ENCODE results near the gene CADPS2. TPM values are rescaled to one million over a fixed set of nuclear protein-coding genes. Genes with fewer than 3 reads are reported as not detected.

The CADPS2 gene
- total and polyA plus RNA-seq, 7 experiments from 2014 or later, result not detected

DNA sequence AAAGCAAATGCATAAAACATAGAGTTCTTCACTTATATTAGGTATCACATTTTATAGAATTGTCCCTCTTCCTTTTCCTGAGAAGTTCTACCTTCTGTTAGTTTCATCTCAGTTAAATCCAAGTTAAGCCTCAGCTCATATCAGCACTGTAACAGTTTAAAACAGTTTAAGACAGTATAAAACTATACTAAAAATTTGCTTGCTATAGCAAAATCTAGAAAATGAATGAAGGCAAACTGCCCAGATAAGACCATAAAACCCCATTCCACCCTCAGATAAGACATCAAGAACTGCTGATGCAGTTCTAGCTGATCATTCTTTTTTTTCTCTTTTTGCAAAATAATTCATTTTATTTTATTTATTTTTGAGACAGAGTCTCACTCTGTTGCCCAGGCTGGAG, 364.5 kb downstream of the CADPS2 start:
- H3K4me1 Mint-ChIP-seq, result no peaks in the 10 kb centered on the region
- Histone ChIP-seq H3K4me1 (ENCODE audit: control insufficient read depth in 2 of 2, insufficient read depth in 2 of 2, low read length in 2 of 2) (no peaks in the 10 kb centered on the region), H3K27me3 (ENCODE audit: control insufficient read depth in 2 of 2, insufficient read depth in 2 of 2, low read length in 2 of 2) (no peaks in the 10 kb centered on the region), H3K4me3 (ENCODE audit: low read length) (no peak overlapping the region), H3K27ac (ENCODE audit: low read depth, low read length) (no peak overlapping the region), H3K9me3 (ENCODE audit: control insufficient read depth in 2 of 3, low read length in 3 of 3) (no peaks in the 10 kb centered on the region), H3K36me3 (ENCODE audit: control insufficient read depth in 2 of 3, insufficient read depth in 3 of 3, low read length in 3 of 3) (no peaks in the 10 kb centered on the region)
- intact Hi-C loops (cut with micrococcal nuclease), result no loop called here
- H3K27ac Mint-ChIP-seq, result no peak overlapping the region
- H3K36me3 Mint-ChIP-seq, result no peaks in the 10 kb centered on the region
- ChIA-PET CTCF (no interaction called here), POLR2A (no interaction called here)
- H3K4me3 Mint-ChIP-seq, result no peak overlapping the region
- peaks cover 0 to 4% (median 0%) of the 10 kb centered on the region in 11 donors for H3K9me3 Mint-ChIP-seq
- H3K27me3 Mint-ChIP-seq, result peaks cover 0 to 4% (median 0%) of the 10 kb centered on the region in 5 donors
- DNase-seq (no peak), ATAC-seq (no peak)

DNA sequence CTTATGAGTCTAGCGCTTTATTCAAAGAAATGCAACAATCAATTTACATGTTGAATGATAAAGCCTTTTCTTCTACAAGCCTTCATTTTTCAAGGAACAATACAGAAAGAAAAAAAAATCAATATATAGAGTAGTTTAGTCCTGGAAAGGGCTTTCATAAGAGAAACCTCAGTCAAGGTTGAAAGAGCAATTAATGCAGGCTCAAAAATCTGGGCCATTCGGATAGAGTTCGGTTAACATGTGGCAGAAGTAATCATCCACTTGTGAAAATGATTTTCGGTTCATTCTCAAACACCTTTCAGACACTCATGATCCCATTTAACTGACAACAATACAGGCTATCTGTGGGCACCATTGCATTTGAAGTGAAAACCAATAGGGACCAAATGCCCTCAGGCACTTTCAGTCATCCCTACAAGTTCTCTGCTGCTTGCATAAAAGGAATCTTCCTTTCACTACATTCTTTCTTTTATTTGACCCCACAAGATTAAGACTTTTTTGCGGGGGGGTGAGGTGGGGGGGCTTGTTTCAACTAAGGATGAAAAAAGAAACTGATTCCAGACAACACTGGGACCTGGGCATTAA, 365.2 kb downstream of the CADPS2 start:
- H3K4me1 ChIP-seq (ENCODE audit: control insufficient read depth in 2 of 2, insufficient read depth in 2 of 2, low read length in 2 of 2), result no peaks in the 10 kb centered on the region
- Mint-ChIP-seq H3K27me3 (no peaks in the 10 kb centered on the region), H3K9me3 (peaks cover 0 to 5% (median 0%) of the 10 kb centered on the region in 11 donors), H3K27ac (no peak overlapping the region), H3K4me1 (no peaks in the 10 kb centered on the region), H3K4me3 (no peak overlapping the region), H3K36me3 (no peaks in the 10 kb centered on the region)
- CTCF ChIA-PET, result no interaction called here
- ATAC-seq, result no peak
- H3K27ac ChIP-seq (ENCODE audit: low read depth, low read length), result no peak overlapping the region
- POLR2A ChIA-PET, result no interaction called here
- no peak for DNase-seq
- H3K36me3 ChIP-seq (ENCODE audit: control insufficient read depth in 2 of 3, insufficient read depth in 3 of 3, low read length in 3 of 3), result no peaks in the 10 kb centered on the region
- H3K4me3 ChIP-seq (ENCODE audit: low read length), result no peak overlapping the region
- H3K9me3 ChIP-seq (ENCODE audit: control insufficient read depth in 2 of 3, low read length in 3 of 3), result no peaks in the 10 kb centered on the region
- no peaks in the 10 kb centered on the region for H3K27me3 ChIP-seq (ENCODE audit: control insufficient read depth in 2 of 2, insufficient read depth in 2 of 2, low read length in 2 of 2)
- intact Hi-C loops (cut with micrococcal nuclease), result no loop called here

DNA sequence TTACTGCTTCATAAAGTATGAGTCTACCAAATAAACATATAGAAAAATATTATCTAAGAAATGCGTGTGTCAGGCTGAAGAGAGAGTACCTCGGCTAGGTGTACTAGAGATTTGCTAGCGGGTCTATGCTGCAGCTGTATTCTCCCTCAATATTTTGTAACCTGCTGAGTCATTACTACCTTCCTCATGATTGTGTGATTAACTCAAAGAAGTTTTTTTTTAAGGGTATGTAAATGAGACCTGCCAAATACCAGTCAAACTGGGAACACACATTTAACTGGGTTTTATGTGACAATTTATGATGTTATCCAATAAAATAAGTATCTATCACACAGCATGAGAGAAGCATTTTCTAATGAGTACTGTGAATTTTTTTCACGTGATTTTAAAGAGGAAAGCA, 367.8 kb downstream of the CADPS2 start:
- intact Hi-C loops (cut with micrococcal nuclease), result no loop called here
- Histone ChIP-seq H3K27ac (ENCODE audit: low read depth, low read length) (no peak overlapping the region), H3K4me1 (ENCODE audit: control insufficient read depth in 2 of 2, insufficient read depth in 2 of 2, low read length in 2 of 2) (no peaks in the 10 kb centered on the region), H3K4me3 (ENCODE audit: low read length) (no peak overlapping the region), H3K9me3 (ENCODE audit: control insufficient read depth in 2 of 3, low read length in 3 of 3) (no peaks in the 10 kb centered on the region), H3K27me3 (ENCODE audit: control insufficient read depth in 2 of 2, insufficient read depth in 2 of 2, low read length in 2 of 2) (no peaks in the 10 kb centered on the region), H3K36me3 (ENCODE audit: control insufficient read depth in 2 of 3, insufficient read depth in 3 of 3, low read length in 3 of 3) (no peaks in the 10 kb centered on the region)
- Mint-ChIP-seq H3K4me3 (no peak overlapping the region), H3K4me1 (no peaks in the 10 kb centered on the region), H3K36me3 (no peaks in the 10 kb centered on the region), H3K27ac (no peak overlapping the region), H3K9me3 (peaks cover 0 to 9% (median 1%) of the 10 kb centered on the region in 11 donors), H3K27me3 (no peaks in the 10 kb centered on the region)
- ATAC-seq, result no peak
- ChIA-PET POLR2A (no interaction called here), CTCF (no interaction called here)
- DNase-seq, result no peak

DNA sequence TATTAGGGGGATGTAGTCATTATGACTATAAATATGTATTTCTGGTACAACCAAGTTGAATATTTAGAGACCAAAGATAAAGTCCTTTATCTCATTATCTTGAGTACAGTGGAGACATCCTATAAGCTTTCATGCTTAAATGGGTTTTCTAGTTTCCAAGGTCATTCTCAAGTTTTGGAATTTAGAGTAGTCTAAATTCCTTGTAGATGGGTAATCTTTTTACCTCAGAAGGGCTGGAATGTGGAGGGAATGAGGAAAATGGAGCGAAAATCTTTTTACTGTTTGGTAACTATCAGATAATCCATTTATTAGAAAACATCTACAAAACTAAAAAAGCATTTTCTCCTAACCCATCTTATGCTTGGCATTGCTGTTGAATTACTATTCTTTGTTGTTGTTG, 368.7 kb downstream of the CADPS2 start:
- Histone ChIP-seq H3K4me1 (ENCODE audit: control insufficient read depth in 2 of 2, insufficient read depth in 2 of 2, low read length in 2 of 2) (no peaks in the 10 kb centered on the region), H3K27me3 (ENCODE audit: control insufficient read depth in 2 of 2, insufficient read depth in 2 of 2, low read length in 2 of 2) (no peaks in the 10 kb centered on the region), H3K4me3 (ENCODE audit: low read length) (no peak overlapping the region), H3K27ac (ENCODE audit: low read depth, low read length) (no peak overlapping the region), H3K9me3 (ENCODE audit: control insufficient read depth in 2 of 3, low read length in 3 of 3) (no peaks in the 10 kb centered on the region), H3K36me3 (ENCODE audit: control insufficient read depth in 2 of 3, insufficient read depth in 3 of 3, low read length in 3 of 3) (no peaks in the 10 kb centered on the region)
- DNase-seq (no peak), ATAC-seq (no peak)
- intact Hi-C loops (cut with micrococcal nuclease), result no loop called here
- H3K27me3 Mint-ChIP-seq, result no peaks in the 10 kb centered on the region
- no peak overlapping the region for H3K4me3 Mint-ChIP-seq
- H3K4me1 Mint-ChIP-seq, result no peaks in the 10 kb centered on the region
- H3K9me3 Mint-ChIP-seq, result peaks cover 0 to 6% (median 1%) of the 10 kb centered on the region in 11 donors
- H3K27ac Mint-ChIP-seq, result no peak overlapping the region
- CTCF ChIA-PET, result no interaction called here
- POLR2A ChIA-PET, result no interaction called here
- no peaks in the 10 kb centered on the region for H3K36me3 Mint-ChIP-seq

DNA sequence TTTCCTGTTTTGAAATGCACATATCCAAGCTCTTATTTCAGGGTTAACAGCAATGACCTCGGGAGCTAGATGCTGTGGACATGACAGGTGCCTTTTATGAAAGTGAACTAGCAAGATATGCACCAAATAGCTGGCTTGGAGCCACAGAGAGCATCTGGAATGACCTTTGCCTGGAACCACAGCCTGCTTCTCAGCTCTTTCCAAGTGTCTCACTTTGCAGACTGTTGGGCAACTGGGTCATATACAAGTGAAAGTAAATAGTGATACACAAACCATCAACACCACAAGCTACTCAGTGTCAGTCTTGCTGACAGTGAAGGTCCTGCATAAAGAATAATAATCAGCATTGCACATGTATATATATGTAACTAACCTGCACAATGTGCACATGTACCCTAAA, 370.9 kb downstream of the CADPS2 start:
- no peaks in the 10 kb centered on the region for H3K4me1 Mint-ChIP-seq
- H3K27ac ChIP-seq (ENCODE audit: low read depth, low read length), result no peak overlapping the region
- H3K9me3 Mint-ChIP-seq, result peaks cover 0 to 6% (median 1%) of the 10 kb centered on the region in 11 donors
- no peaks in the 10 kb centered on the region for H3K36me3 Mint-ChIP-seq
- ChIA-PET POLR2A (no interaction called here), CTCF (no interaction called here)
- ATAC-seq, result no peak
- H3K4me1 ChIP-seq (ENCODE audit: control insufficient read depth in 2 of 2, insufficient read depth in 2 of 2, low read length in 2 of 2), result no peaks in the 10 kb centered on the region
- no peaks in the 10 kb centered on the region for H3K36me3 ChIP-seq (ENCODE audit: control insufficient read depth in 2 of 3, insufficient read depth in 3 of 3, low read length in 3 of 3)
- no peak for DNase-seq
- H3K27me3 Mint-ChIP-seq, result no peaks in the 10 kb centered on the region
- H3K27me3 ChIP-seq (ENCODE audit: control insufficient read depth in 2 of 2, insufficient read depth in 2 of 2, low read length in 2 of 2), result no peaks in the 10 kb centered on the region
- H3K27ac Mint-ChIP-seq, result no peak overlapping the region
- no peak overlapping the region for H3K4me3 Mint-ChIP-seq
- intact Hi-C loops (cut with micrococcal nuclease), result no loop called here
- no peak overlapping the region for H3K4me3 ChIP-seq (ENCODE audit: low read length)
- H3K9me3 ChIP-seq (ENCODE audit: control insufficient read depth in 2 of 3, low read length in 3 of 3), result no peaks in the 10 kb centered on the region

DNA sequence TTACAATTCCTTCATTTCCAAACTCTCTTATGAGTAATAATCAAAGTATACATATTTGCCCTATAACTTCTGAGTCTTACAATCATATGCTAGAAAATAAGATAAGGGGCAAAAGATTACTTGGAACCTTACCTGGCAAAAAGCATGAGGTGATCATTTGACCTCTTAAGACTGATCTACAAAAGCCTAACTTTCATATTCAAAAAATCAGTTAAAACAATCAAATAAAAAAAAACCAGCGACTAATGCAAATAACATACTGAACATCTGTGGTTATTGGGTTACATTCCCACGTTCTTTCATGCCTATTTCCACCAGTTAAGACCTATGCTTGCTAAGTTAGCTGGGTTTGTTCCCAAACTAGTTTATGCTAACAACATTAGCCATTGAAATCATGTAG, 375.0 kb downstream of the CADPS2 start:
- no peaks in the 10 kb centered on the region for H3K27me3 ChIP-seq (ENCODE audit: control insufficient read depth in 2 of 2, insufficient read depth in 2 of 2, low read length in 2 of 2)
- H3K27ac Mint-ChIP-seq, result no peak overlapping the region
- no peak overlapping the region for H3K4me3 Mint-ChIP-seq
- ATAC-seq, result no peak
- DNase-seq, result no peak
- POLR2A ChIA-PET, result no interaction called here
- no peak overlapping the region for H3K27ac ChIP-seq (ENCODE audit: low read depth, low read length)
- H3K27me3 Mint-ChIP-seq, result no peaks in the 10 kb centered on the region
- no peaks in the 10 kb centered on the region for H3K4me1 ChIP-seq (ENCODE audit: control insufficient read depth in 2 of 2, insufficient read depth in 2 of 2, low read length in 2 of 2)
- peaks cover 0 to 9% (median 0%) of the 10 kb centered on the region in 11 donors for H3K9me3 Mint-ChIP-seq
- no peaks in the 10 kb centered on the region for H3K36me3 ChIP-seq (ENCODE audit: control insufficient read depth in 2 of 3, insufficient read depth in 3 of 3, low read length in 3 of 3)
- H3K9me3 ChIP-seq (ENCODE audit: control insufficient read depth in 2 of 3, low read length in 3 of 3), result no peaks in the 10 kb centered on the region
- CTCF ChIA-PET, result no interaction called here
- no peaks in the 10 kb centered on the region for H3K36me3 Mint-ChIP-seq
- no peaks in the 10 kb centered on the region for H3K4me1 Mint-ChIP-seq
- H3K4me3 ChIP-seq (ENCODE audit: low read length), result no peak overlapping the region
- intact Hi-C loops (cut with micrococcal nuclease), result no loop called here

DNA sequence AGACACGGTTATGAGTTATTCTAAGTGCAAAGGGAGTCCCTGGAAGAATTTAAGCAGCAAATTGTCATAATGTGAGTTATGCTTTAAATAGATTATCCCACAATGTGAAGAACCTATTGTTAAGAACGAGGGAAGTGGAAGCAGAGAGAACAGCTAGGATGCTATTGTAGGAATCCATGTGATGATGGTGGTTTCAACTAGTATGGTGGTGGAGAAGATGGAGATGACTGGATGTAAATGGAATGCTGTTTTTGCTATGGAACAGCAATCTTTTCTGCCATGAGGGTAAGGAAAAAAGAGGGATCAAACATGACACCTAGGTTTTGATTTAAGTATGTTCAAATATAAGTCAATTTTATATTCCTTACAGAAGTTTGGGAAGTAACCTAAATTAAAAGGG, 378.7 kb downstream of the CADPS2 start:
- H3K4me3 Mint-ChIP-seq, result no peak overlapping the region
- no peak overlapping the region for H3K27ac Mint-ChIP-seq
- H3K27me3 Mint-ChIP-seq, result no peaks in the 10 kb centered on the region
- Histone ChIP-seq H3K4me1 (ENCODE audit: control insufficient read depth in 2 of 2, insufficient read depth in 2 of 2, low read length in 2 of 2) (no peaks in the 10 kb centered on the region), H3K4me3 (ENCODE audit: low read length) (no peak overlapping the region), H3K36me3 (ENCODE audit: control insufficient read depth in 2 of 3, insufficient read depth in 3 of 3, low read length in 3 of 3) (no peaks in the 10 kb centered on the region), H3K27me3 (ENCODE audit: control insufficient read depth in 2 of 2, insufficient read depth in 2 of 2, low read length in 2 of 2) (no peaks in the 10 kb centered on the region), H3K9me3 (ENCODE audit: control insufficient read depth in 2 of 3, low read length in 3 of 3) (no peaks in the 10 kb centered on the region), H3K27ac (ENCODE audit: low read depth, low read length) (no peak overlapping the region)
- intact Hi-C loops (cut with micrococcal nuclease), result no loop called here
- ATAC-seq (no peak), DNase-seq (no peak)
- no peaks in the 10 kb centered on the region for H3K36me3 Mint-ChIP-seq
- H3K9me3 Mint-ChIP-seq, result peaks cover 0 to 4% (median 0%) of the 10 kb centered on the region in 11 donors
- H3K4me1 Mint-ChIP-seq, result no peaks in the 10 kb centered on the region
- ChIA-PET POLR2A (no interaction called here), CTCF (interaction anchor here (0.5 kb wide), 1 partner anchor 16 kb away, joined by 4 read pairs; no protein-coding TSS in a partner anchor)
